ENCODE measurements around the gene CNN2.

GRCh38 chr19:1052349-1052975 is 26.1 kb downstream of the CNN2 start:
- TF ChIP-seq CTCF (IDR thresholded peaks at IDR 0.05) (no peak), POLR2A (IDR thresholded peaks at IDR 0.05) (no peak), POLR2AphosphoS5 (IDR thresholded peaks at IDR 0.05) (no peak)
